ENCODE results near the gene ADD2. TPM values are rescaled to one million over a fixed set of nuclear protein-coding genes. Genes with fewer than 3 reads are reported as not detected.
"Not testable (repeated sequence)": the region's sequence is repeated elsewhere in the genome, so short reads cannot be mapped to it uniquely, and the experiment has no call there.

ADD2 gene
- total RNA-seq, 1 donor from 2014 or later: 4.8 TPM

DNA sequence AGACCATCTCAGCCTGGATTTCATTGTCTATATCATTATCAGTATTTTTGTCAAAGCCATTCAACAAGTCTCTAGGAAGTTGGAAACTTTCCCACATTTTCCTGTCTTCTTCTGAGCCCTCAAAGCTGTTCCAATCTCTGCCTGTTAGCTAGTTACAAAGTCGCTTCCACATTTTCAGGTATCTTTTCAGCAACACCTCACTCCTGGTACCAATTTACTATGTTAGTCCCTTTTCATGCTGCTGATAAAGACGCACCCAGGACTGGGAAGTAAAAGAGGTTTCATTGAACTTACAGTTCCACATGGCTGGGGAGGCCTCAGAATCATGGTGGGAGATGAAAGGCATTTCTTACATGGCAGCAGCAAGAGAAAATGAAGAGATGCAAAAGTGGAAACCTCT is 31.7 kb upstream of the ADD2 start:
- Histone ChIP-seq H2AFZ (ENCODE audit: low read depth, low read length) (no peak overlapping the region), H3K36me3 (ENCODE audit: insufficient read depth, low read length) (no peaks in the 10 kb centered on the region), H3K4me2 (ENCODE audit: low read length) (no peak overlapping the region), H3K4me1 (ENCODE audit: insufficient read depth, low read length) (no peaks in the 10 kb centered on the region), H4K20me1 (ENCODE audit: insufficient read depth, low read length) (no peaks in the 10 kb centered on the region), H3K9me3 (ENCODE audit: insufficient read depth, low read depth, low read length) (no peaks in the 10 kb centered on the region), H3K9ac (ENCODE audit: low read length) (no peak overlapping the region), H3K27me3 (ENCODE audit: insufficient read depth, low read length) (peaks cover 27% of the 10 kb centered on the region), H3K79me2 (ENCODE audit: insufficient read depth, low read length) (no peaks in the 10 kb centered on the region), H3K27ac (ENCODE audit: low read depth, low read length) (no peak overlapping the region), H3K4me3 (ENCODE audit: insufficient read depth, low read depth, low read length) (no peak overlapping the region)
- Mint-ChIP-seq H3K9me3 (ENCODE audit: unreplicated experiment) (peaks cover 27% of the 10 kb centered on the region), H3K4me3 (ENCODE audit: unreplicated experiment) (no peak overlapping the region), H3K36me3 (ENCODE audit: low read depth, unreplicated experiment) (peaks cover 4% of the 10 kb centered on the region), H3K4me1 (ENCODE audit: low read depth, unreplicated experiment) (no peaks in the 10 kb centered on the region), H3K27me3 (ENCODE audit: low read depth, unreplicated experiment) (peaks cover 23% of the 10 kb centered on the region), H3K27ac (ENCODE audit: unreplicated experiment) (no peak overlapping the region)
- TF ChIP-seq EZH2 (IDR thresholded peaks at IDR 0.05; ENCODE audit: insufficient read depth, low read length): no peak
- TF ChIP-seq, protein P1, sequence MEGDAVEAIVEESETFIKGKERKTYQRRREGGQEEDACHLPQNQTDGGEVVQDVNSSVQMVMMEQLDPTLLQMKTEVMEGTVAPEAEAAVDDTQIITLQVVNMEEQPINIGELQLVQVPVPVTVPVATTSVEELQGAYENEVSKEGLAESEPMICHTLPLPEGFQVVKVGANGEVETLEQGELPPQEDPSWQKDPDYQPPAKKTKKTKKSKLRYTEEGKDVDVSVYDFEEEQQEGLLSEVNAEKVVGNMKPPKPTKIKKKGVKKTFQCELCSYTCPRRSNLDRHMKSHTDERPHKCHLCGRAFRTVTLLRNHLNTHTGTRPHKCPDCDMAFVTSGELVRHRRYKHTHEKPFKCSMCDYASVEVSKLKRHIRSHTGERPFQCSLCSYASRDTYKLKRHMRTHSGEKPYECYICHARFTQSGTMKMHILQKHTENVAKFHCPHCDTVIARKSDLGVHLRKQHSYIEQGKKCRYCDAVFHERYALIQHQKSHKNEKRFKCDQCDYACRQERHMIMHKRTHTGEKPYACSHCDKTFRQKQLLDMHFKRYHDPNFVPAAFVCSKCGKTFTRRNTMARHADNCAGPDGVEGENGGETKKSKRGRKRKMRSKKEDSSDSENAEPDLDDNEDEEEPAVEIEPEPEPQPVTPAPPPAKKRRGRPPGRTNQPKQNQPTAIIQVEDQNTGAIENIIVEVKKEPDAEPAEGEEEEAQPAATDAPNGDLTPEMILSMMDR (IDR thresholded peaks at IDR 0.05; ENCODE audit: insufficient read depth, low read depth, low read length): no peak
- no peak for DNase-seq (ENCODE audit: low read depth)
- no peak for FAIRE-seq

DNA sequence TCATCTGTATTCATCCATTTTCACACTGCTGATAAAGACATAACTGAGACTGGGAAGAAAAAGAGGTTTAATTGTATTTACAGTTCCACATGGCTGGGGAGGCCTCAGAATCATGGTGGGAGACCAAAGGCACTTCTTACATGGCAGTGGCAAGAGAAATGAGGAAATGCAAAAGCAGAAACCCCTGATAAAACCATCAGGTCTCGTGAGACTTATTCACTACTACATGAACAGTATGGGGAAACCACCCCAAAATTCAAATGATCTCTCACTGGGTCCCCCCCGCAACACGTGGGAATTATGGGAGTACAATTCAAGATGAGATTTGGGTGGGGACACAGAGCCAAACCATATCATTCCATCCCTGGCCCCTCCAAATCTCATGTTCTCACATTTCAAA is 30.0 kb upstream of the ADD2 start:
- peaks cover 27% of the 10 kb centered on the region for H3K9me3 Mint-ChIP-seq (ENCODE audit: unreplicated experiment)
- H3K36me3 Mint-ChIP-seq (ENCODE audit: low read depth, unreplicated experiment); H3K27ac Mint-ChIP-seq (ENCODE audit: unreplicated experiment); H3K27ac ChIP-seq (ENCODE audit: low read depth, low read length); H3K4me3 Mint-ChIP-seq (ENCODE audit: unreplicated experiment); H3K4me1 ChIP-seq (ENCODE audit: insufficient read depth, low read length); H3K4me2 ChIP-seq (ENCODE audit: low read length); FAIRE-seq; H3K9ac ChIP-seq (ENCODE audit: low read length); H3K4me1 Mint-ChIP-seq (ENCODE audit: low read depth, unreplicated experiment); H2AFZ ChIP-seq (ENCODE audit: low read depth, low read length); DNase-seq (ENCODE audit: low read depth); H3K9me3 ChIP-seq (ENCODE audit: insufficient read depth, low read depth, low read length); H3K4me3 ChIP-seq (ENCODE audit: insufficient read depth, low read depth, low read length); H4K20me1 ChIP-seq (ENCODE audit: insufficient read depth, low read length); H3K79me2 ChIP-seq (ENCODE audit: insufficient read depth, low read length); H3K36me3 ChIP-seq (ENCODE audit: insufficient read depth, low read length): not testable (repeated sequence)
- peaks cover 40% of the 10 kb centered on the region for H3K27me3 ChIP-seq (ENCODE audit: insufficient read depth, low read length)
- H3K27me3 Mint-ChIP-seq (ENCODE audit: low read depth, unreplicated experiment): peaks cover 34% of the 10 kb centered on the region

DNA sequence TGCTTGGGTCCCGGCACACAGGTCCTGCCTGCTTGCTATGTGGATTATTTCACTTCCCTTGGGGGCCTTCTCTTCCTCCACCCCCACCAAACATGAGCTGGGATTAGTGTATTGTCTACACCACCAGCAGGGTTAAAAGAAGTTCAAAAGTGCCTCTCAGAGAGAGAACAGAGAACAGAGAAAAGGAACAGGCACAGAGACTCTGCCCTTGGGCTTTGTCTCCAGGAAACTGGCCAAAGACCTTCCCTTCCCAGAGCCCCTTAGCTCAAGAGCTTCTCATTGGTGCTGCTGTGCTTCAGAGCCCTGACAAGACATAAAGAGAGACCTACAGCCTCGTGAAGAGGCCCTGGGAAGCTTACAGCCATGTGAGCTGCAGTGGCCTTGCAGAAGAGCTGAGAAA is 29.5 kb upstream of the ADD2 start:
- Histone ChIP-seq H3K36me3 (ENCODE audit: insufficient read depth, low read length) (no peaks in the 10 kb centered on the region), H3K4me3 (ENCODE audit: insufficient read depth, low read depth, low read length) (no peak overlapping the region), H3K4me2 (ENCODE audit: low read length) (no peak overlapping the region), H3K4me1 (ENCODE audit: insufficient read depth, low read length) (no peaks in the 10 kb centered on the region), H4K20me1 (ENCODE audit: insufficient read depth, low read length) (no peaks in the 10 kb centered on the region), H3K79me2 (ENCODE audit: insufficient read depth, low read length) (no peaks in the 10 kb centered on the region), H3K27ac (ENCODE audit: low read depth, low read length) (no peak overlapping the region), H3K27me3 (ENCODE audit: insufficient read depth, low read length) (peaks cover 42% of the 10 kb centered on the region), H3K9ac (ENCODE audit: low read length) (no peak overlapping the region), H3K9me3 (ENCODE audit: insufficient read depth, low read depth, low read length) (no peaks in the 10 kb centered on the region), H2AFZ (ENCODE audit: low read depth, low read length) (no peak overlapping the region)
- TF ChIP-seq, protein P1 (IDR thresholded peaks at IDR 0.05; ENCODE audit: insufficient read depth, low read depth, low read length): no peak
- TF ChIP-seq EZH2 (IDR thresholded peaks at IDR 0.05; ENCODE audit: insufficient read depth, low read length): no peak
- H3K27me3 Mint-ChIP-seq (ENCODE audit: low read depth, unreplicated experiment): peaks cover 37% of the 10 kb centered on the region
- FAIRE-seq (no peak), DNase-seq (ENCODE audit: low read depth) (no peak)
- no peak overlapping the region for H3K4me3 Mint-ChIP-seq (ENCODE audit: unreplicated experiment)
- H3K4me1 Mint-ChIP-seq (ENCODE audit: low read depth, unreplicated experiment): no peaks in the 10 kb centered on the region
- H3K9me3 Mint-ChIP-seq (ENCODE audit: unreplicated experiment): peaks cover 27% of the 10 kb centered on the region
- H3K36me3 Mint-ChIP-seq (ENCODE audit: low read depth, unreplicated experiment): peaks cover 4% of the 10 kb centered on the region
- H3K27ac Mint-ChIP-seq (ENCODE audit: unreplicated experiment): no peak overlapping the region
